GM18867 (cell line): Measurements from ENCODE around the gene LYZL6.
"Not testable (repeated sequence)": the region's sequence is repeated elsewhere in the genome, so short reads cannot be mapped to it uniquely, and the experiment has no call there.

Source experiments
- ATAC-seq: cut with Tn5 transposase; IDR thresholded peaks from one replicate; pipeline ENCODE4 v1.9.1; 2021; ENCODE audit warnings: mild to moderate bottlenecking, moderate library complexity; ENCODE audit not compliant: unreplicated experiment

LYZL6 gene

DNA sequence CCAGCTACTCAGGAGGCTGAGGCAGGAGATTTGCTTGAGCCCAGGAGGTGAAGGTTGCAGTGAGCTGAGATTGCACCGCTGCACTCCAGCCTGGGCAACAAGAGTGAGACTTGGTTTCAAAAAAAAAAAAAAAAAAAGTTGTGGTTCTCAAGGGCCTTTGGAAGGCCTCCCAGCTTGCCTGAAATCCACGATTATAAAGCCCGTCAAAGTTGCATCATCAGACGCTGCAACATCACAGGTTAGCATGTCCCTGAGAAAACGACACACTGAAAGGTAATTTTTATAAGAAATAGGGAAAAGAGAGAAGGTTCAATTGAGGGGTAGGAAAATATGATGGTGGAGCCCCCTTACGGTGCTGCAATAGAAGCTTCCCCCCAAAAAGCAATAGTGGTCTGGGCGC, 4.6 kb upstream of the LYZL6 start:
- ATAC-seq = no peak

DNA sequence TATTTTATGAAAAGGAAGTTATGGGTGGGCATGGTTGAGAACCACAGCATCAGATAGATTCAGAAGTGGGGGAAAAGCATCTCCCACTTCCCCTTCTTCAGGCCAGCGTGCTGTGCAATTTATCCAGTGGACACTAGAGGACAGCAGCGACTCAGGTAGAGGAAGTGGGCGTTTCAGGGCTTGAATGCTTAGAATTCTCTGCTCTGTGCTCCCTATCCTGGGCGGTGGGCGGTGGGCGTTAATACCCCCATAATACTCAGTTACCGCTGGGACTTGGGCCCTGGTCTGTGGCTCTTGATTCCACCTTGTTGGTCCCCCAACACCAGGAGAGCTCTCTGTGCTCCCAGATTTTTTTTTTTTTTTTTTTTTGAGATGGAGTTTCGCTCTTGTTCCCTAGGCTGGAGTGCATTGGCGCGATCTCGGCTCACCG, 3.7 kb upstream of the LYZL6 start:
- peak; percentile 44 for ATAC-seq

DNA sequence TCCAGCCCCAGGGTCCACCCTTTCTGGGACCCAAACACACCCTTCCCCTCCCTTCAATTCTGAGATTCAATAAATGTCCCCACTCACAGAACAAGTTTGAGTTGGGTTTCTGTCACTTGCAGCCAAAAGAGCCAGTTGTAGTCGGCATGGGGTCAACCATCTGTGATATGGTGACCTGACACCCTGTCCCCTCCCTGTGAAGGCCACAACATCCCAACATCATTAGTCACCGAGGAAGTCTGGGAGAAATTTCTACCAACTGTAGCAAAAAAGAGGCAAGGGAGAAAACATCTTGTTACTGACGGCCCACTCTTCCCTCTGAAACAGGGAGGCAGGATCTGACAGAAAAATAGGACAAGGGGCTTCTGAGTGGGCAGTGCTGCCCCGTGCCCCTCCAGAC, 638 bp upstream of the LYZL6 start:
- ATAC-seq = no peak

- no peak for ATAC-seq
Measured at GRCh38 chr17:35942588-35943186, 826 bp downstream of the LYZL6 start.

DNA sequence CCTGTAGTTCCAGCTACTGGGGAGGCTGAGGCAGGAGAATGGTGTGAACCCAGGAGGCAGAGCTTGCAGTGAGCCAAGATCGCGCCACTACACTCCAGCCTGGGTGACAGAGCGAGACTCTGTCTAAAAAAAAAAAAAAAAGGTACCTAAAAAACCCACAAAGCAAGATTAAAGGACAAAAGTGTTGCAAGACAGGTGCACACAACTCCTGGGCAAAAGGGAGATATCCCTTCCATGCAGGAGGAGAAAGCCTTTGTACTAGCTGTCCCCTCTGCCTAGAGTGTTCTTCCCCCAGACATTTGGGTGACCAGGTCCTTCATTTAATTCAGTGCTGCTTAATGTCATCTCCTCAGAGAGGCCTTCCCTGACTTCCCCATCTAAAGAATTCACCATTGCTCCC, 5.0 kb downstream of the LYZL6 start:
- ATAC-seq = not testable (repeated sequence)

GRCh38 chr17:35936063-35936462, 7.5 kb downstream of the LYZL6 start:
- no peak for ATAC-seq

- ATAC-seq = no peak
Measured at GRCh38 chr17:35934760-35935159, 8.8 kb downstream of the LYZL6 start.

- no peak for ATAC-seq
Measured at GRCh38 chr17:35932586-35932985, 10.9 kb downstream of the LYZL6 start.

GRCh38 chr17:35931794-35932425, 11.6 kb downstream of the LYZL6 start:
- ATAC-seq = no peak

DNA sequence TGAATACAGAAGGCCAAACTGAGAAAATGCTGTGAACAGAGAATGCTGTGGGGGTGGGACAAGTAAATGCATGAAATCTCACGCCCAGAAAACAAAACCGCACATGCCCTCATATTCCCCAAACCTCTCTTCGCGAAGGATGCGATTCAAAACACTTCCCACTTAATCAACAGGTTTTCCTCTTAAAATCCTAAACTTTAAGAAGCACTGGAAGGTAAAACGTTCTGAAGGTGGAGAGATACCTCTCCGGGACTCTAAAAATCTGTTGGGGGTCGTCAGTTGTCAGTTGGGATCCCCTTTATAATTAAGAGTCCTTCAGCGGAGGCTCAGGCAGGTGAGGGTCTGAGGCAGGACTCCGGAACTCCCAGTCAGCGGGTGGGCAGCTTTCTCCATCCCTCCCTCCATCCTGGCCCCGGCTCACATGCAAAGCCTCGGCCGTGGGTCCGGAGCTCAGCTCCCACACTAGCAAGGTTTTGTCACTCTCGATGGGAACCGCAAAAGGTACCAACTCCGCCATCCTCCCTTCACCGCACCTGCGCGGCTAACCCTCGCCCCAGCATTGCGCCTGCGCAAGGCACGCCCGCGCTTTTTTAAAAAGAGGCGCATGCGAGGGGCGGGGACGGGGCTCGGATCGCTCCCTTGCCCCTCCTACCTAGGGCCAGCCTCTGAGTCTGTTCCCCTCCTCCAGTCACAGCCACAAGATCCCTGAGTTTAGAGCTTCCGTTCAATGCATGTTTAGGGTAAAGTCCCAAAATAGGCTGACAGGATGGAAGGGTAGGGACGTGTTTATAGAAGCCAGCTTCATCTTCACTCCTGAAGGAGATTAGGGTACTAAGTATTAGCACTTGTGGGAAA, 13.1 kb downstream of the LYZL6 start, which contains the start of gene RDM1:
Gene RDM1 (minus strand): TSS at position 563 of the 855 bp plus-strand sequence. CDS start 46 bp downstream, at position 517.
- peak; percentile 78 for ATAC-seq

DNA sequence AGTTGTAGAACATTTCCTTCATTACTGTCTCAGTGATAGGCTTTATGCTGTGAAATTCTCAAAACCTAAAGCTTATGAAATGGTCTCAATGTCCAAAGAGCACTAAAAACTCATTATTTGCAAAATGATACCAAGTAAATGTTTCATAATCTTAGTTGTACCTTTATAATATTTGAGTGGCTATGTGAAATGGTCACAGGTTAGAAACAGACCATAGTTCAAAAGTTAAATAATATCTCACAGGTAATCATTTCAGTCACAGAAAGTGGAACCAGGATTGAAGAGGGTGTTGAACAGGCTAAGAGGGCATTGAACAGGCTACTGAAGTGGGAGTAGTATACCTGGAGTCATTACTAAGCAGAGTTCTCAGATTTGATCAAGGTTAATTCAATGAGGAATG, 15.8 kb downstream of the LYZL6 start:
- ATAC-seq = no peak

- ATAC-seq = no peak
Measured at GRCh38 chr17:35923609-35924114, 19.9 kb downstream of the LYZL6 start.

DNA sequence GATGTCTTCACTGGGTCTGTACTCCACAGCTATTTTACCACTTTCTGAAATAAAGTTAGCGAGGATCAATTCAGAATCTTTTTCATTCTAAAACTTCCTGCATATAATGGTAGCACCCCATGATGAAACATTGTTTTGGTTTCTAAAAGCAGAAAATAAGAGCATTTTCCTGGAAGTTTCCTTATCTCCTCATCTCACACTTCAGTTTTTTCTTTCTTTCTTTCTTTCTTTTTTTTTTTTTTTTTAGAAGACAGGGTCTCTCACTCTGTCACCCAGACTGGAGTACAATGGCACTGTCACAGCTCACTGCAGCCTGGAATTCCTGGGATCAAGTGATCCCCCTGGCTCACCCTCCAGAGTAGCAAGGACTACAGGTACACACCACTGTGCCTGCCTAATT, 23.3 kb downstream of the LYZL6 start:
- no peak for ATAC-seq

DNA sequence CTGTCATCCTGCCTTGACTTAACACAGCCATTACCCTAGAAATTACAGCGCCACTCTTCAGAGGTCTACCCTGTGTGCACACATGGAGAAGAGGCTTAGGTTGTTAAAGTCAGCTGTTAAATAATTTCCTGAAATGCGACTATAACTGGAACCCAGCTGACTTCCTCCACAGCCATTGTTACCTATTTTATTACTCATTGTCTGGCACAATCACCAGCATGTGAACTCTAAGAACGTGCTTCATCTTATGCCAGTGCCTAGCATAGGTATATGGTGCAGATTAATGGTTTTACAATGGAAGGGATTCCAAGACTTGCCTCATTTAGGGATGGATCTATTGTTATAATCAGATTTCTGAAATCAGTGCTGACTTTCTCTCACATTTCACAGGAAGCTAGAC, 24.8 kb downstream of the LYZL6 start:
- no peak for ATAC-seq

GRCh38 chr17:35917519-35918213, 25.8 kb downstream of the LYZL6 start:
- no peak for ATAC-seq

DNA sequence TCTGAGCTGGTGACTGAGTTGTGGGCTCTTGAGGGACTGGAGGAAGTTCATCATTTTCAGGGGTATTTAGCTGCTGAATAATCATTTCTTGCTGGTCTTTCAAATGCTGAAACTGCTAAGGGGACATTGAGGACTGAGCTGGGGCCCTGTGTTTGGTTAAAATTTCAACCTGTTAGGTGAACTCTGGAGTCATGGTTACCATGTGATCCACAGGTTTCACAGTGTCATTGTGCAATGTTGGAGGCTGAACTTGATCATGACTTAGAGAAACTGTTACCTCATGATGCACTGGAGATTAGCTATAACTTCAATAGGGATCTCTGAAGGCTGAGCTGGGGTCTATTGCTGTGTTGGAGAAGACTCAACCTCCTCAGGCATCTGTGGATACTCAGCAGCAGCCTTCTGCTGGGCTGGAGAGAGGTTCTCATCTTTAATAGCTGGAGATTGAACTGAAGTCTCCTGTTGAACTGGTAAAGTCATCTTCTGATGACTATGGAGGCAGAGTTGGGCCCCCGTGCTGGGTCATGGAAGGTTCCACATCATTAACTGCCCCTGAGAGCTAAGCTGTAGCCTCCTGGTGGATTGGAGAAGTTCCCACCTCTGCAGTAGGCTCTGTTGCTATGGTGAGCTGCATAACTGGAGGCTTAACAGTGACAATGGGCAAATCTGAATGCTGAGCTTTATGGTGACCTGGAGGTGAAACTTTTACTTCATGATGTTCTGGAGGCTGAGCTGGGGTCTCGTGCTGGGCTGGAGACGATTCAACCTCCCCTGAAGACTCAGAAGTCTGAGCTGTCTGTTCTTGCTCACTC, 28.2 kb downstream of the LYZL6 start:
- no peak for ATAC-seq

GRCh38 chr17:35914354-35914753, 29.2 kb downstream of the LYZL6 start:
- no peak for ATAC-seq

DNA sequence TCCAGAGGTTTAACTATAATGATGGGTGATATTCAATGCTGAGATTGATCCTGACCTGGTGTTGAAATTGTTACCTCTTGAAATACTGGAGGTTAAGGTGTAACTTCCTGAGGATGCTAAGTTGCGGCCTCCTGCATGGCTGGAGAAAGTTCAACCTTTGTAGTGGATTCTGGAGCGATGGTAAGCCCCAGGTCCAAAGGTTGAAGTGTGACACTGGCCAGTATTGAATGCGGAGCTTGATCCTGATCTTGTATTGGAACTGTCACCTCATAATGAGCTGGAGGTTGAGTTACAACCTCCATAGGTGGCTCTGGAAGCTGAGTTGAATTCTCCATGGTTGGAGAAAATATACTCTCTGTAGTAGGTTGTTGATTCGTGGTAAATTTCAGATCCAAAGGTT, 29.9 kb downstream of the LYZL6 start:
- ATAC-seq = no peak

DNA sequence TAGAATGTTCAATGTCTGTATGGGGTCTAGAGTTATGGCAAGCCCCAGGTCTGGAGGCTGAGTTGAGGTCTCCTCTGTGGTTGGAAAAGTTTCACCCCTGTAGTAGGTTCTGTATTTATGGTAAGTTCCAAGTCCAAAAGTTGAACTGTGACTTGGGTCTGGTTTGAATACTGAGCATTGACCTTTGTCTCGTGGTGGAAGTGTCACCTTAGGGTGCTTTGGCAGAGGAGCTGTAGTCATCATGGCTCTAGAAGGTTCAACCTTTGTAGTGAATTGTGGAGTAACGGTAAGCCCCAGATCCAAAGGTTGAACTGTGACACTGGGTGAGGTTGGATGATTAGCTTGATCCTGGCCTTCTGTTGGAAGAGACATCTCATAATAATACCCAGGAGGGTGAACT, 30.6 kb downstream of the LYZL6 start:
- ATAC-seq = no peak

DNA sequence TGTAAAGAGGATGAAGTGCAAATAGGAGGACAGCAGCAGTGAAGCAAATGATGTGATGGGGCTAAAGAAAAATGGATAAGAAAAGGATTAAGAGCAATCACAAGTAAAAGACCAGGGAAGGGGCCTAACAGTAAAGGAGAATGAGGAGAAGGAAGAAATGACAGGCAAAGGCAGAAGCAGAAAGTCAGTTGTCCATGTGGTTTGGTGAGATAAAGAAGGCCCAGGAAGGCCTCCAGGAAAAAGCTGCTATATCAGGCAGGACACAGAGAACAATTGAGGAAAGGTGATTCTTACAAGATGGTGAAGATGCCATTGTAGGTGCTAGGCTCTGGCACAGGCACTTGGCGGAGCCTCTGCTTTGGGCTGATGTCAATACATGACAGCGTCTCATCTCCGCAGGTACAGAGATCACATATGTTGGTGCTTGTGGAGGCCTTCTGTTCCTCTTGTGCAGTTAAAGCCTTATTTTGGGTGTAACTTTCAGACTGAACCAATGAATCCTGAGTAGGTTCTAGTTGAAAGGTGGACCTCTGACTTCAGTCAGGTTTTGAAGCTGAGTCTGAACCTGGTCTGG, 31.1 kb downstream of the LYZL6 start:
- no peak for ATAC-seq
